Epithelial cell of proximal tubule (primary cell): Measurements from ENCODE around the gene MAP3K6. TPM values are rescaled to one million over a fixed set of nuclear protein-coding genes. Genes with fewer than 3 reads are reported as not detected.

Source experiments
- DNase-seq: peaks from one replicate; pipeline ENCODE4 v3.0.0-alpha.2; 2011; ENCODE audit warnings: low read depth
- H3K4me3 ChIP-seq: 2 replicates; pipeline ENCODE4 v1.5.1; 2011; ENCODE audit warnings: low read depth, mild to moderate bottlenecking, low read length
- CTCF ChIP-seq: conservative IDR thresholded peaks from 2 replicates; pipeline ENCODE4 v1.5.1; 2012; ENCODE audit warnings: low read depth, mild to moderate bottlenecking, low read length
- total RNA-seq: library from RNA; depleted of rRNA; stranded (reverse); fragments of >200 nt; gene quantifications from 2 replicates; pipeline ENCODE4 v1.2.3, GENCODE V29; 2015

MAP3K6 gene
- total RNA-seq, 1 donor from 2014 or later = 15.5 TPM

- no peak for DNase-seq
- TF ChIP-seq CTCF = no peak
- no peak overlapping the region for H3K4me3 ChIP-seq
These were observed 36.0 kb downstream of the MAP3K6 start for GRCh38 chr1:27330786-27331185.

GRCh38 chr1:27327964-27328363 lies 38.8 kb downstream of the MAP3K6 start:
- H3K4me3 ChIP-seq = no peak overlapping the region
- no peak for DNase-seq
- TF ChIP-seq CTCF = no peak

- TF ChIP-seq CTCF = no peak
- DNase-seq = no peak
- H3K4me3 ChIP-seq = no peak overlapping the region
These were observed 41.5 kb downstream of the MAP3K6 start for GRCh38 chr1:27325286-27325685.

GRCh38 chr1:27322569-27323240 lies 44.1 kb downstream of the MAP3K6 start:
- no peak for DNase-seq
- peak overlapping the region; percentile 79 for H3K4me3 ChIP-seq
- TF ChIP-seq CTCF = no peak

- no peak for TF ChIP-seq CTCF
- H3K4me3 ChIP-seq = peak within 1 kb of the TSS; percentile 79
- peak; percentile 49 for DNase-seq
These were observed 44.8 kb downstream of the MAP3K6 start, which contains the start of gene TMEM222 for GRCh38 chr1:27321813-27322568. Gene TMEM222 (plus strand): TSS chr1:27322163. CDS start chr1:27322198, 35 bp downstream.

GRCh38 chr1:27318596-27318995 lies 48.2 kb downstream of the MAP3K6 start:
- TF ChIP-seq CTCF = no peak
- H3K4me3 ChIP-seq = no peak overlapping the region
- DNase-seq = no peak

GRCh38 chr1:27318136-27318535 lies 48.6 kb downstream of the MAP3K6 start:
- no peak for TF ChIP-seq CTCF
- DNase-seq = no peak
- H3K4me3 ChIP-seq = no peak overlapping the region
